Parathyroid adenoma (tissue), 2 donors: ENCODE data around the gene FGFBP2.
"Not testable (repeated sequence)": the region's sequence is repeated elsewhere in the genome, so short reads cannot be mapped to it uniquely, and the experiment has no call there.

ENCODE experiments used
- H2AFZ ChIP-seq: fragments of 300-600 bp; sonication (generic); one replicate; pipeline ENCODE4 v1.7.0; 2017; ENCODE audit warnings: antibody characterized with exemption, mild to moderate bottlenecking
- H3K27ac ChIP-seq: fragments of 300-600 bp; sonication (generic); one replicate; pipeline ENCODE4 v1.7.0; 2017
- H3K27me3 ChIP-seq: fragments of 300-600 bp; sonication (generic); one replicate; pipeline ENCODE4 v1.7.0; 2017; ENCODE audit warnings: low read length; ENCODE audit not compliant: control insufficient read depth, insufficient read depth
- H3K36me3 ChIP-seq: fragments of 300-600 bp; sonication (generic); one replicate; pipeline ENCODE4 v1.7.0; 2017; ENCODE audit warnings: low read length; ENCODE audit not compliant: control insufficient read depth, insufficient read depth
- H3K4me1 ChIP-seq: fragments of 300-600 bp; sonication (generic); one replicate; pipeline ENCODE4 v1.7.0; 2017; ENCODE audit warnings: control low read depth
- H3K4me2 ChIP-seq: fragments of 300-600 bp; sonication (generic); one replicate; pipeline ENCODE4 v1.7.0; 2017; ENCODE audit warnings: low read length
- H3K4me3 ChIP-seq: fragments of 300-600 bp; sonication (generic); one replicate; pipeline ENCODE4 v1.7.0; 2017; ENCODE audit warnings: low read depth, low read length
- H3K79me2 ChIP-seq: fragments of 300-600 bp; sonication (generic); one replicate; pipeline ENCODE4 v1.7.0; 2017; ENCODE audit warnings: control low read depth
- H3K9ac ChIP-seq: fragments of 300-600 bp; sonication (generic); one replicate; pipeline ENCODE4 v1.7.0; 2017; ENCODE audit warnings: mild to moderate bottlenecking
- H3K9me3 ChIP-seq: fragments of 300-600 bp; sonication (generic); one replicate; pipeline ENCODE4 v1.7.0; 2017; ENCODE audit warnings: low read length; ENCODE audit not compliant: control insufficient read depth
- CTCF ChIP-seq: fragments of 300-600 bp; sonication (generic); IDR thresholded peaks from one replicate; pipeline ENCODE4 v1.7.0; 2017; ENCODE audit warnings: antibody characterized with exemption, mild to moderate bottlenecking
- donor health status: primary hyperparathyroidism.

Gene FGFBP2

GRCh38 chr4:15917297-15917696 is 45.7 kb downstream of the FGFBP2 start:
- Histone ChIP-seq H3K27me3 (no peaks in the 10 kb centered on the region), H3K4me3 (no peak overlapping the region), H3K36me3 (no peaks in the 10 kb centered on the region), H3K4me1 (no peaks in the 10 kb centered on the region), H2AFZ (no peak overlapping the region), H3K79me2 (no peaks in the 10 kb centered on the region), H3K4me2 (no peak overlapping the region), H3K9ac (no peak overlapping the region), H3K9me3 (no peaks in the 10 kb centered on the region), H3K27ac (no peak overlapping the region)
- no peak for TF ChIP-seq CTCF

GRCh38 chr4:15916358-15916757 is 46.6 kb downstream of the FGFBP2 start:
- not testable (repeated sequence) for H2AFZ ChIP-seq, H3K4me1 ChIP-seq, H3K9me3 ChIP-seq, H3K27ac ChIP-seq, H3K36me3 ChIP-seq, H3K27me3 ChIP-seq, H3K4me3 ChIP-seq, H3K4me2 ChIP-seq, H3K9ac ChIP-seq, H3K79me2 ChIP-seq

GRCh38 chr4:15914736-15915135 is 48.2 kb downstream of the FGFBP2 start:
- Histone ChIP-seq H3K27ac (no peak overlapping the region), H3K36me3 (no peaks in the 10 kb centered on the region), H3K79me2 (no peaks in the 10 kb centered on the region), H3K9ac (no peak overlapping the region), H3K9me3 (no peaks in the 10 kb centered on the region), H3K27me3 (no peaks in the 10 kb centered on the region), H3K4me3 (no peak overlapping the region), H3K4me1 (no peaks in the 10 kb centered on the region), H3K4me2 (no peak overlapping the region), H2AFZ (no peak overlapping the region)
- no peak for TF ChIP-seq CTCF

GRCh38 chr4:15914291-15914690 is 48.7 kb downstream of the FGFBP2 start:
- no peak overlapping the region for H3K4me2 ChIP-seq
- H3K9me3 ChIP-seq, result no peaks in the 10 kb centered on the region
- H3K9ac ChIP-seq, result no peak overlapping the region
- H3K27me3 ChIP-seq, result no peaks in the 10 kb centered on the region
- H3K79me2 ChIP-seq, result no peaks in the 10 kb centered on the region
- no peaks in the 10 kb centered on the region for H3K4me1 ChIP-seq
- no peak for TF ChIP-seq CTCF
- no peak overlapping the region for H3K27ac ChIP-seq
- no peak overlapping the region for H2AFZ ChIP-seq
- no peak overlapping the region for H3K4me3 ChIP-seq
- no peaks in the 10 kb centered on the region for H3K36me3 ChIP-seq

GRCh38 chr4:15913631-15913970 is 49.4 kb downstream of the FGFBP2 start:
- Histone ChIP-seq H3K4me2 (no peak overlapping the region), H2AFZ (no peak overlapping the region), H3K4me1 (no peaks in the 10 kb centered on the region), H3K79me2 (no peaks in the 10 kb centered on the region), H3K36me3 (no peaks in the 10 kb centered on the region), H3K9ac (no peak overlapping the region), H3K4me3 (no peak overlapping the region), H3K27me3 (no peaks in the 10 kb centered on the region), H3K27ac (no peak overlapping the region), H3K9me3 (no peaks in the 10 kb centered on the region)
- no peak for TF ChIP-seq CTCF
